Testis (tissue), 3 donors: Measurements from ENCODE around the gene AKR1A1. TPM values are rescaled to one million over a fixed set of nuclear protein-coding genes. Genes with fewer than 3 reads are reported as not detected.
"Not testable (repeated sequence)": the region's sequence is repeated elsewhere in the genome, so short reads cannot be mapped to it uniquely, and the experiment has no call there.

Experiments
- DNase-seq: peaks from one replicate; pipeline ENCODE4 v3.0.0-alpha.2; 2019
- H3K27ac ChIP-seq, 2 donors: fragments of 200-600 bp; sonication (generic); one replicate each; pipeline ENCODE4 v1.5.1; 2019
- H3K27me3 ChIP-seq: fragments of 200-600 bp; sonication (generic); one replicate; pipeline ENCODE4 v1.5.1; 2019
- H3K36me3 ChIP-seq: fragments of 200-600 bp; sonication (generic); one replicate; pipeline ENCODE4 v1.5.1; 2017; ENCODE audit warnings: low read depth; ENCODE audit errors: missing control alignments
- H3K4me1 ChIP-seq: fragments of 200-600 bp; sonication (generic); one replicate; pipeline ENCODE4 v1.5.1; 2019
- H3K4me3 ChIP-seq, 2 donors: fragments of 200-600 bp; sonication (generic); one replicate each; pipeline ENCODE4 v1.5.1; 2017 to 2019
- H3K9me3 ChIP-seq: fragments of 200-600 bp; sonication (generic); one replicate; pipeline ENCODE4 v1.5.1; 2017
- CTCF ChIP-seq, 3 experiments: fragments of 450-650 bp in 2 of 3; fragments of 200-600 bp in 1 of 3; sonication (generic) in 1 of 3; IDR thresholded peaks; one replicate each; pipeline ENCODE4 v1.5.1; 2016 to 2019; ENCODE audit warnings: antibody characterized with exemption in 3 of 3, mild to moderate bottlenecking in 2 of 3, moderate library complexity in 1 of 3
- POLR2A ChIP-seq: fragments of 450-650 bp; IDR thresholded peaks from one replicate; pipeline ENCODE4 v1.6.1; 2017; ENCODE audit warnings: antibody characterized with exemption, mild to moderate bottlenecking, moderate library complexity
- WGBS, 2 donors: methylation state at CpG; one replicate each; pipeline ENCODE4 v1.1.5; 2018; 5-methylcytosine and 5-hydroxymethylcytosine counted together
- intact Hi-C: fragments of 100-400 bp; cut with DNase I; formaldehyde crosslinking; loops from one replicate; pipeline ENCODE4 v1.15.1; 2023; ENCODE audit warnings: low total_unique reads
- polyA plus RNA-seq: library from polyadenylated mRNA; stranded (reverse); fragments of 350-450 nt; fragmentation: Illumina TruSeq; extraction: RNeasy Lipid Tissue Mini Kit (QIAGEN cat#74804); gene quantifications from one replicate; pipeline ENCODE4 v1.2.3, GENCODE V29; 2014; ENCODE audit warnings: low read depth, low replicate concordance; ENCODE audit not compliant: insufficient read depth
- total RNA-seq, 2 donors: library from RNA; depleted of rRNA; stranded (reverse); fragments of >200 nt; gene quantifications; one replicate each; pipeline ENCODE4 v1.2.3, GENCODE V29; 2016

Gene AKR1A1
- total and polyA plus RNA-seq, 3 donors from 2014 or later, result 51.1 to 63.7 (median 60.1) TPM

- H3K4me3 ChIP-seq, result no peak overlapping the region
These were observed 38.0 kb upstream of the AKR1A1 start for GRCh38 chr1:45512641-45513054.

GRCh38 chr1:45513532-45514260 lies 36.9 kb upstream of the AKR1A1 start:
- not testable (repeated sequence) for H3K4me1 ChIP-seq, H3K27ac ChIP-seq, H3K36me3 ChIP-seq, H3K27me3 ChIP-seq, H3K9me3 ChIP-seq, DNase-seq, H3K4me3 ChIP-seq
- intact Hi-C loops, result loop anchor here (10.0 kb wide), 1 partner anchor 51 kb away; no protein-coding TSS in a partner anchor
- WGBS, 2 donors, result 79 to 81% methylated on average over 9 of the region's 9 CpGs

More at GRCh38 chr1:45512641-45513054, 38.0 kb upstream of the AKR1A1 start:
- Histone ChIP-seq H3K9me3 (no peaks in the 10 kb centered on the region), H3K36me3 (no peaks in the 10 kb centered on the region), H3K27ac (no peak overlapping the region), H3K27me3 (no peaks in the 10 kb centered on the region), H3K4me1 (no peaks in the 10 kb centered on the region)
- peak; percentile 80 for DNase-seq
- 86 to 100% methylated on average over 1 of the region's 1 CpG for WGBS, 2 donors
- TF ChIP-seq CTCF (IDR thresholded peaks at IDR 0.05) (peak in 2 of 3 experiments; percentile 36 to 59), POLR2A (no peak)
- intact Hi-C loops, result loop anchor here (10.0 kb wide), 1 partner anchor 52 kb away; no protein-coding TSS in a partner anchor

- no peaks in the 10 kb centered on the region for H3K9me3 ChIP-seq
- intact Hi-C loops, result loop anchor here (10.0 kb wide), 1 partner anchor 49 kb away; no protein-coding TSS in a partner anchor
- H3K36me3 ChIP-seq, result no peaks in the 10 kb centered on the region
- peaks cover 12% of the 10 kb centered on the region for H3K4me1 ChIP-seq
- TF ChIP-seq CTCF (IDR thresholded peaks at IDR 0.05) (no peak), POLR2A (no peak)
- H3K27me3 ChIP-seq, result no peaks in the 10 kb centered on the region
- no peak overlapping the region for H3K27ac ChIP-seq
- 51 to 75% methylated on average over 3 of the region's 3 CpGs for WGBS, 2 donors
- no peak for DNase-seq
- no peak overlapping the region for H3K4me3 ChIP-seq
These were observed 34.6 kb upstream of the AKR1A1 start for GRCh38 chr1:45516036-45516435.

- intact Hi-C loops, result loop anchor here (10.0 kb wide), 1 partner anchor 48 kb away; no protein-coding TSS in a partner anchor
- TF ChIP-seq CTCF (IDR thresholded peaks at IDR 0.05), result no peak
- no peak for TF ChIP-seq POLR2A
- Histone ChIP-seq H3K9me3 (no peaks in the 10 kb centered on the region), H3K36me3 (no peaks in the 10 kb centered on the region), H3K27me3 (no peaks in the 10 kb centered on the region), H3K27ac (no peak overlapping the region), H3K4me3 (no peak overlapping the region), H3K4me1 (peaks cover 12% of the 10 kb centered on the region)
- 84 to 86% methylated on average over 4 of the region's 4 CpGs for WGBS, 2 donors
- DNase-seq, result no peak
These were observed 34.2 kb upstream of the AKR1A1 start for GRCh38 chr1:45516465-45516864.

- not testable (repeated sequence) for H3K9me3 ChIP-seq, DNase-seq, H3K4me3 ChIP-seq, H3K27ac ChIP-seq, H3K36me3 ChIP-seq, H3K27me3 ChIP-seq
- H3K4me1 ChIP-seq, result peaks cover 12% of the 10 kb centered on the region
- 76 to 81% methylated on average over 3 to 4 of the region's 4 CpGs for WGBS, 2 donors
- intact Hi-C loops, result loop anchor here (10.0 kb wide), 1 partner anchor 46 kb away; no protein-coding TSS in a partner anchor
These were observed 32.3 kb upstream of the AKR1A1 start for GRCh38 chr1:45518366-45518765.
